Colon (tissue), 2 donors: ENCODE measurements around the gene RPUSD4.
"Not testable (repeated sequence)": the region's sequence is repeated elsewhere in the genome, so short reads cannot be mapped to it uniquely, and the experiment has no call there.

Experiments
- FAIRE-seq: peaks from 2 replicates; lab custom pipeline; 2012; peaks lifted over from hg19 to GRCh38; lab: Jason Lieb, UNC
- donor health status: control.
- donor health status: control.

Gene RPUSD4, protein sequence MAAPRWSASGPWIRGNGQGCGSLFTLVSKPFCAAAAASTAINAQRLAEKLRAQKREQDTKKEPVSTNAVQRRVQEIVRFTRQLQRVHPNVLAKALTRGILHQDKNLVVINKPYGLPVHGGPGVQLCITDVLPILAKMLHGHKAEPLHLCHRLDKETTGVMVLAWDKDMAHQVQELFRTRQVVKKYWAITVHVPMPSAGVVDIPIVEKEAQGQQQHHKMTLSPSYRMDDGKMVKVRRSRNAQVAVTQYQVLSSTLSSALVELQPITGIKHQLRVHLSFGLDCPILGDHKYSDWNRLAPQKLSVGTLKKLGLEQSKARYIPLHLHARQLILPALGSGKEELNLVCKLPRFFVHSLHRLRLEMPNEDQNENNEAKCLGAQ

DNA sequence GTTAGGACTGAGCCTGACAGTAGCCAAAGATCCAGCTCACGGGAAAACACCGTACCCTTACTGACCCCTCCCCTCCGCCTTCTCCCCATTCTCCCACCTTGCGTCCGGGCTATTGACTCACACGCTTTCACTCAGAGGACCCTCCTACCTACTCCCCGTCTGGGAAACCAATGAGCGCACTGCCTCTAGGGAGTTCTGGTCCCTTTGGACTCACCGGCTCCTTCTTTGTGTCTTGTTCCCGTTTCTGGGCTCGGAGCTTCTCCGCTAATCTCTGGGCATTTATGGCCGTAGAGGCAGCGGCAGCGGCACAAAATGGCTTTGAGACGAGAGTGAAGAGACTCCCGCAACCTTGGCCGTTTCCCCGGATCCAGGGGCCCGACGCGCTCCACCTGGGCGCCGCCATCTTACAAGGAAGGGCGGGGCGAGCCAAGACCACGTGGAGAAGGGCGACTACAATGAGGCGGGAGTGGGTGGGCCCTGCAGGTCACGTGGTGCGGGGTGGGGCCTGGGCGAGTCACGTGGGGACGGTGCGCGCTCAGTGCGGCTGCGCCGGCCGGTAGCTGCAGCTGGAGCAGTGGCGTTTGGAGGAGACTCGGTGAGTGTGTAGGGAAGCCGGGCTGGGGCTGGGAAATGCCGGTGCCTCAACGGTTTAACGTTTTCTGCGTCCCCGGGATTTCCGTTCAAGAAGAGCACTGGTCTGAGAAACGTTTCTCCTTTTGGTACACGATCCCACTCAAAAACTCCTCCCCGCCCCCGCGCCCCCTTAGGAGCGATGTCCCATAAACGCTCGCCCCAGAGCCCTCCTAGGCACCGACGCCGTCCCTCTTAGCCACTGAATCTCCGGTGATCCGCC lies at the start of gene RPUSD4, which contains the start of gene FAM118B:
RPUSD4 (minus strand) TSS at position 415 of the 853 bp plus-strand sequence; CDS start at position 403, 12 bp downstream.
FAM118B (plus strand) TSS at position 547 of the 853 bp plus-strand sequence. CDS start 23,220 bp downstream, outside the sequence.
- FAIRE-seq = no peak

DNA sequence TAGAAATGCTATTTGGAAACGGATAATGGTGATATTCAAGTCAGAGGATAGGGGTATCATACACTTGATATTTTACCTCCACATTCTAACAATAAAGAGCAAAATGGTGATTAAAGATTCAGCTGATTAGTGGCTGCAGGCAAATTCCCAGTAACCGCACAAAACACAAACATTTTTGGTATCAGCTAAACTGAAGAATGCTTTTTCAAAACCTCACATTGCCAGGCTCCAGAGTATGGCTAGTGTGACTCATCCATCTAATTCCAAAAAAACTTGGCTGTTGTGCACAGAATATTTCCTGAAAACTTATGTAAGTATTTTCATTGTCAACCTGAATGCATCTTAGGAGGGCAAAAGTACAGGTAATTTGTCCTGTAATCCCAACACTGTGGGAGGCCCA lies 46.3 kb upstream of the RPUSD4 start:
- FAIRE-seq = no peak

DNA sequence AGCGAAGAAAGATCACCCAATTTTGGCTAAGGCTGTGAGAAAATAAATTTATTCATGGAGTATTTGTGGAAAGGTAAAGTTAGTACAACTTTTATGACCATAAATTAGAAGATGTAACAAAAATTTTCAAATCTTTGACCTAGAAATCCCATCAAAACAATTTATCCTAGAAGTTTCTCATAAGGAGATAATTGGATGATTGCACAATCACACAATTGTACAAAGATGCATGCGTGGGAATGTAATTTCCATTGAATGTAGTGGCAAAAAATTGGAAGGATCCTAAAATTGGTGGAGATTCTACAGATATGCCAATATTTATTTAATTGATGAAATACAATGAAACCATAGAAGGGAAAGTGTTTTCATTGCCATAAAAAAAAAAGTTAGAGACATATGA lies 45.7 kb upstream of the RPUSD4 start:
- no peak for FAIRE-seq

DNA sequence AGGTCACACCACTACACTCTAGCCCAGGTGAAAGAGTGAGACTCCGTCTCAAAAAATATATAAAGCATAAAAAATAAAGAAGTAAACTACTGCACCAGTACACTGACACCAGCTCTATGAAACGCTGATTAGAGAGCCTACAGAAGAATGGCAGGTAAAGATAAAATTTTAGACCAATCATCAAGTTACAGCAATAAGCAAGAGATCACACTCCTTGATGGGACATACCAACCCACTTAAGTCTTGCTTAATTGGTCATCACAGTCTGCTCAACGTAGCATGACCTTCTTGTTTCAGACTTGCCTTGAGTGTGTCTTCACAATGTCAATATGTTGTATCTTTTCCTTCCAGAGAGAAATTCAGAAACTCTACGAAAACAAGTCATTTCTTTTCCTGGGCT lies 44.8 kb upstream of the RPUSD4 start:
- no peak for FAIRE-seq

DNA sequence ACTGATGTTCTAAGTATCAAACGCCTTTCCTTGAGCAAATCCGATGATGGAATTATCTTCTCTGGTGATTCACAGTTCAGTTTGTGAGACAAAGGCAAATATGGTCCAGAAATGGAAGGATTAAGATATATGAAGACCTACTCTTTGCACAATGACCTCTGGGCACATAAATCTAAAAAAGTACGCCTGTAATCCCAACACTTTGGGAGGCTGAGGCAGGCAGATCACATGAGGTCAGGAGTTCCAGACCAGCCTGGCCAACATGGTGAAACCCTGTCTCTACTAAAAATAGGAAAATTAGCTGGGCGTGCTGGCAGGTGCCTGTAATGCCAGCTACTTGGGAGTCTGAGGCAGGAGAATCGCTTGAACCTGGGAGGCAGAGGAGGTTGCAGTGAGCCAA lies 44.1 kb upstream of the RPUSD4 start:
- not testable (repeated sequence) for FAIRE-seq

DNA sequence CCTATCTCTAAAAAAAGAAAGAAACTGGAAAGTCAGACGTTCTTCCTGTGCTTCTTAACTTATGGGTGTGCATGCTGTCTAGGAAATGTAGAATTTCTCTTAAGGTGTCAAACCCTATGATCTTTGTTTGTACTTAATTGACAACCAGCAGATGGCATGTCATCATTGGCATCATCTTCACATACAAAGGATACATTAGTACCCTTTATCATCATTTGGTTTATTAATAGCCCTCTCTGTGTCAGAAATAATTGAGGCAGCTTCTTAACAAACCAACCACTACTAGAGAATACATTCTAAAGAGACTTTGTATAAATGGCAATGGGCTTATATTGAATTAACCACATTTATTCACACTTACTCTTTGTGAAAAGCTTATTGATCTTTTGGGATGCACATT lies 43.4 kb upstream of the RPUSD4 start:
- FAIRE-seq = no peak

DNA sequence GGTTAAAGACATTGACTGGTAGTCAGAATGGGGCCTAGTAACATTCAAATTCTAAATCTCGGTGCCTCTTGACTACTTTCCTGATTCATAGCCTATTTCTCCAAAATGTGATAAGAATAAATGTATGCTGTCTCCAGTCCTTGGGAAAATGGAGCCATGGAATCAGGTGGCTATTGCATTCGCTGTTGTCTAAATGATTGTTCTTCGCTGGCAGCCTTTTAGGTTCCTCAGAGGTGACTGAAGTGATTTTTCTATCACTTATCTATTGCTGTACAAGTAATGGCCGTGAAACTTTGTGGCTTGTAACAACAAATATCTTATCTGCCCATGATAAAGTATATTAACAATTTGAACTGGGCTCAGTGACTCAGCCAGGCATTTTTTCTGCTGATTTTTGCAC lies 41.8 kb upstream of the RPUSD4 start:
- no peak for FAIRE-seq

DNA sequence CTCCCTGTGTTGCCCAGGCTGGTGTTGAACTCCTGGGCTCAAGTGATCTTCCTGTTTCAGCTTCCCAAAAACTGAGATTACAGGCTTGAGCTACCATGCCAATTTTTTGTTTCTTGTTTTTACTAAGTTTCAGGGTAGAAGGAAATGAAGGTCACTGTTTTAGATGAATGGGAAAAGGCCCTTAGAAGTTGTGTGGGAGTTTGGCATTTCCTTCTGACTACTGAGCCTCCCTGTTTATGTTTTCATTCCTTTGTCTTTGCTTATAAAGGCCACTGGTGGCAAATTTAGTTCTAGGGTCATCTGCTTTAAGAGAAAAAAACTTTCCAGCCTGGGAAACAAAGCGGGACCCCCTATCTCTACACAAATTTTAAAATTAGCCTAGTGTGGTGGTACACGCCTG lies 35.2 kb upstream of the RPUSD4 start:
- no peak for FAIRE-seq

DNA sequence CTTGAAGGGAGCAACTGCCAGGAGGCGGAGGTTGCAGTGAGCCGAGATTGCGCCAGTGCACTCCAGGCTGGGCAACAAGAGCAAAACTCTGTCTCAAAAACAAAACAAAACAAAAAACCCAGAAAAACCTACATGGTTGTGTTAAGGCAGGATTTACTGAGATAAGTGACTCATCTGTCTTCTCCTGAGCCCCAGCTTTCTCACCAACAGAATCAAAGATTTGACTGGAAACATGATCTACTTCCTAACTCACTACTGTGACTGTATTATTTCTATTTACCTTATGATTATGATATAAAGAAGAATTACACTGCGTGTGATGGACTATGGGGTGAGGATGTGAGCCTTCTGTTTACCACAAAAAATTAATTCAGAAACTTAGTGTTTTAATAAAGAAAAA lies 21.9 kb upstream of the RPUSD4 start:
- FAIRE-seq = no peak

DNA sequence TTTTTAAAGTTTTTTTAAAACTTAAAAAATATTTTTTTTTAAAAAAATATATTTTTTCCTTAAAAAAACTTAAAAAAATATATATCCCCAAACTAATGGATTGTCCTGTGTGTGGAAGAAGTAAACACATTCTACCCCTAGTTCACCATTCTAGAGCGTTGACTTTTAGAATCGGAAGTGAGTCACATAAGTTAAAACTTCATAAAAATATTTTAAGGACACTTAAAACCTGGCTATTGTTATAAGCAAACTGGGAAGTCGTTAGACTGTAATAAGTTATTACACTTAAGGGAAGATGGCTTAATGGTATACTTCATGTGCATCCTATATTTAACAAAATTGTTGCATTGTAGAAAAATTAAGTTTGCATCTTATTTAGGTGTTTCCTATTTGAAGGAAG lies 21.2 kb upstream of the RPUSD4 start:
- FAIRE-seq = no peak

DNA sequence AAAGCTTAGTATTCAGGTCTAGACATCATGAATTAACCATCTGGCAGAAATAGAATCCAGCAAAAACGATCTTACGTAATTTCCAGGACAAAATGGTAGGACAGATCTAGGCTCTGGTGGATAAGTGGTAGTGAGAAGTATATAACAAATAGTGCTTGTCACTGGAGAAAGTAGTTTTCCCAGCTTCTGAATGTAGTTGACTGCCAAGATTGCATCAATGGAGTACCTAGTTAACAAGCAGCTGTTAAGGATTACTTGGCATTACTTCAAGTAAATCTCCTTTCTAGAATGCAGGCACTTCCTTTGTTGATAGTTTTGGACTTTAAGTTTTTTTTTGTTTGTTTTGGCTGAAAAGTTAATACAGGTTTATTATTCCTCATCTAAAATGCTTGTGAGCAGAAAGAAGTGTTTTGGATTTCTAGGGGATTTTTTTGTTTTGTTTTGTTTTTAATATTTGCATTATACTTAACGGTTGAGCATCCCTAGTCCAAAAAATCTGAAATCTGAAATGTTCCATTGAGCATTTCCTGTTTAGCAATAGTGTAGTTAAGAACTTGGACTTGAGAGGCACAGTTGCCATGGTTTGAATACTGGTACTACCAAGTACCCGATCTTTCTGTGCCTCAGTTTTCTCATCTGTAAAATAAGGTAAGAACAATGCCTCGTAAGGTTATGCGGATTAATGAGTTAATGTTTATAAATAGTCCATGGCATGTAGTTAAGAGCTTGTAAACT lies 20.4 kb upstream of the RPUSD4 start:
- FAIRE-seq = no peak

DNA sequence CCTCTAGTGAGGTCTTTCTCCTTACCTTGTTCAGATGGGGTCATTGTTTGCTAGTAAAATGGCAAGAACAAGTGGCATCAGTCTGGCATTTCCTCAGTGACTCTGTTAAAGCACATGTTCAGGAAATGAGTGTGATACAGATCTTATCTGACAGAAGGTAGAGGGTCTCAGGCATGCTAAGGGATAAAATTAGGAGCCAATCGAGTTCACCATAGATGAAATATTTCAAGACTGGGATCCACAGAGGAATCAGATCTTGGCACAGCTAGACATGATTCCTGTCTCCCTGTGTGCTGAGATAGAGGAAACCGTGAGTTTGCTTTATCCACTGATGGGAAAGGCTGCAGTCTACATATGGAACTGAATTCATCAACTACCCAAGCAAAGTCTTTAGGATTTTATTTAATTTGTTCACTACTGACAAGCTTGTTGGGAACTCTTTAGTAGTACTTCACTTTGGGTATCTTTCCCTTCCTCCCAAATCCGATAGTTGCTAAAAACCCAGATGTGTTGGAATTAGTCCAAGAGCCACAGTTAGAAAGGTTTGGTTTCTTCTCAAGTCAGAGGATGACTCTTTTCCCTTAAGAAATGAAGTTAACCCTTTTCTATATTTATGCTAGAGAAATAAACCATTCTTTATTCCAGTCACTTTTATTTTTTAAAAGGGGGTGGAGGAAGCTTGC lies 18.5 kb upstream of the RPUSD4 start:
- no peak for FAIRE-seq

DNA sequence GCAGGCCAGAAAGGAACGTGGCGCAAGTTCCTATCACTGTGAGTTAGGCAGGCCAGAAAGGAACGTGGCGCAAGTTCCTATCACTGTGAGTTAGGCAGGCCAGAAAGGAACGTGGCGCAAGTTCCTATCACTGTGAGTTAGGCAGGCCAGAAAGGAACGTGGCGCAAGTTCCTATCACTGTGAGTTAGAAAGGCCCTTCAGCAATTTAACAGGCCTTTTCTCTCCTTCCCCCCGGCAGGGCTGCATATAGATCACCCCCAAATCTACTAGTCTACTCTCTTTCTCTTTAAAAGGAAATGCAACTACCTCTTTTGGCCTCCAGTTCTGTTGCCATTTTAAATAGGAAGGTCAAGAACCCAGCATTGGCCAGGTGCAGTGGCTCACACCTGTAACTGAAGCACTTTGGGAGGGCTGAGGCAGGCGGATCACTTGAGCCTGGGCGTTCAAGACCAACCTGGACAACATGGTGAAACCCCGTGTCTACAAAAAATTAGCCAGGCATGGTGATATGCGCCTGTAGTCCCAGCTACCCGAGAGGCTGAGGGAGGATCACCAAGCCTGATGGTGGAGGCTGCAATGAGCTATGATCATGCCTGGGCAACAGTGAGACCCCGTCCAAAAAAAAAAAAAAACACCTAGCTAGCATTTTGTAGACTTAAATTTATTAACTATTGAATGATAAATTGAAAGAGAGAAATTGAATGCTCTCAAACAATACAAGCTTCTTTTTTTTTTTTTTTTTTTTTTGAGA lies 15.1 kb upstream of the RPUSD4 start:
- no peak for FAIRE-seq

DNA sequence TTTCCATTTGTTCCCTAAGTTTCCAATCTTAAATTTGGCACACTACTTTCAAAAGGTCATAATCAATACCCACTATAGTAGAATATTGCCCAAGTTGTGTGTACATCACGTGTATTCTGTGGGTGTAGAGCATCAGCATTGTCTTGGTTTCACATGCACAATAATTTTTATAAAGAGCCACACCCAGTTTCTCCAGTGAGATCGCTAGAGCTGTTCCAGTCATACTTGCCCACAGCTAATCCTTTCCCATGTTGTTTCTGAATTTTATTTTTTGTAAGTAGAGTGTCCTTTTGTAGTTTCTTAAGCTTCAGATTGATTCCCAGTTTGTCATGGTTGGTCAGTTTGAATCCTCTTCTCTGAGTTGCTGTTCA lies 13.8 kb upstream of the RPUSD4 start:
- FAIRE-seq = no peak

DNA sequence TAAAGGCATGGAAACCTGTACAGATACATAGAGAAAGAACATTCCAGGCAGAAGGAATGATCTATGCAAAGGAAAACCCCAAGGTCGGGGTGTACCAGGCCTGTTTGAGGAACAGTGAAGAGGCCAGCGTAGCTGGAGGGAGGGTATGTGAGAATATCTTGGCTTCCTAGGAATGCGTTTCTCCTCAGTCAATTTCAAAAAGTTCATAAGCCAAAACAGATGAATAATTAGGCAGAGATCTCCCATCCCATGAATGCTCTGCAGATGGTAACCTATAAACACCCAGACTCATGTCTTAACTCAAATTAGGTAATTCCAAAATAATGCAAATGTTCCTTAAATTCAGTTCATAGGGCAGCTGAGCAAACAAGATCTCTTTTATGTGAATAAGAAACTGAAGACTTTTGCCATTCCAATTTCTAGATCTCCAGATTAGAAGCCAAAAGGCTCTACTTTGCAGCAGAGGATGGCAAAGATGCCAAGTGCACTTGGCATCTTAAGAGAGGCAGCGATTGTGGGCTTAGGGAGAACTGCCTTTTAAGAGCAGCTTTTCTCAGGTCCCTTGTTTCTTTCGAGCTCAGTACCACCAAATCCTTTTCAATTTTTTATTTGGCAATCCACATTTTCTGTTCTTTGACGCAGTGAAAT lies 13.3 kb upstream of the RPUSD4 start:
- no peak for FAIRE-seq

DNA sequence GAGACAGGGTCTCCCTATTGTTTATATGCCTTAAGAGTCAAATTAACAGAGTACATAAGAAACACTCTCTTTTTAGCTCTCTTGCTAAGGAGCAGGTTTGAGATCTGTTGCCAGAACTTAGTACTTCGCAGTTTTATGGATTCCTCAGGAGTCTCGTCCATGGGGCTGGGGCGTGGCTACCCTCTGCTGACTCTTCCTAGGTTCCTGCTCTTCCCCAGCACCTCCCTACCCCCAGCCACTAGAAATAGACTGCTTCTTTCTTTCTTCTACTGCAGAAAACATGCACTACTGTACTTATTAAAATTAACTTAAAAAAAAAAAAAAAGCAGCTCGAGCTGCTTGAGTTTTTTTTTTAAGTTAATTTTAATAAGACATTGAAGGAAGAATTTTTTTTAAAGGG lies 8.1 kb upstream of the RPUSD4 start:
- no peak for FAIRE-seq

DNA sequence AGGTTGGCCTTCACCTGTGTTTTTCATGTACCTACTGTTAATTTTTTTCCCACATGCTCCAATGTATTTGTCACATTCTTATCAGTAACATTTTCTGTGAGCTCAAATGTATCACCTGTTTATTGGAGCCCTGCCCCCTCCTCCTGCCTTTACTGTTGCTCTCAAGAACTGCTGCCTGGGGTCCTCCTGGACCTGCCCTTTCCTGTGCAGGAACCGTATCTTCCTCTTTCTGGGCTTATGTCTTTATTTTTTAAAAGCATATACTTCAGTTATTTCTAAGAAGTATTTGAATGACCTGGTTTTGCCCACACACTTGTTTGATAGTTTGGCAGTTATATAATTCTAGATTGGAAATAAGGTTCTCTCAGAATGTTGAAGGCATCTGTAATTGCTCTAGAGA lies 6.0 kb upstream of the RPUSD4 start:
- no peak for FAIRE-seq

DNA sequence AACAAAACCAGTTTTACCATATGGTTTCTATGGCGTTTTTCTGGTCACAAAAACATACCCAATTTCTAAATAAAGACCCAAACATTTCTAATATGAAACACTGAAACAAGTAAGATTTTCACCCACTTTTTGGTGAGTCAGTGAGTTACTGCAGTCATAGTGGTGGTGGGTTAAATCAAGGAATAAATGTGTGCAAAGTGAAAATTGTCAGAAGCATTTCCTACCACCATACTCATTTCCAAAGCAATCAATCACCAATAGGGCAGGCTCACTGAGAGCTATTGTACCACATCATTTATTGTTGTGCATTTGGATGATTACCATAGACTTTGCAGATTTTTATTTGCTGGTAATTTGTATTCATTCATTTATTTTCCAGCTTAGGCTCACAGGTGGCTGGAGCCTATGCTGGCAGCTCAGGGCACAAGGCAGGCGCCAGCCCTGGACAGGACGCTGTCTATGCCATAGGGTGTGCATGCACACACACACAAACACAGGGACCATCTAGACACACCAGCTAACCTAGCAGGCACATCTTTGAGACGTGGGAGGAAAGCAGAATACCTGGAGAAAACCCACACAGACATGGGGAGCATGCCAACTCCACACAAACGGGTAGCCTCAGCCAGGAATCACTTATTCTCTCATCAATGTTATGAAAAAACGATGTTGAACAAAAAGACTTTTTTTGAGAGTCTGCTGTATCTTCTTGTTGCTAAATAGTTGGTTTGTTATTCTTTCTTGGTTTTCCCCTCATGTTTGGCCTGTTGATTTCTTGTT lies 5.3 kb upstream of the RPUSD4 start:
- no peak for FAIRE-seq

DNA sequence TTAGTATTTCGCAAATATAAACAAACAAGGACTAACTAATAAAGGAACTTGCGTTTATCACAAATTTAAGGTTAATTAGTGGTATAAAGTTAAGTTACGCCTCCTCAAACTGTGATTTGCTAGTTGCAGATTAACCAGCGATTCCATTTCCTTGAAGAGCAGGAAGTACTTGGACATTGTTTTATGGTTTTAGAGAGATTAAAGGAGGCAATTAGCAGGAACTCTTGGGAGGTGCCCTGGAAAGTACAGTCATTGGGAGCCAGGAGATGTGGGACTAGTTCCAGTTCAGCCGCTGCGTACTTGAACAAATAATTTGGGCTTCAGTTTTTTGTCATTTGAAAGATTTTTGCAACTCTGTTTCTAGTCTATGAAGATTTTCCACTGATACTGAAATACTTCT lies 3.4 kb upstream of the RPUSD4 start:
- FAIRE-seq = peak; percentile 62

DNA sequence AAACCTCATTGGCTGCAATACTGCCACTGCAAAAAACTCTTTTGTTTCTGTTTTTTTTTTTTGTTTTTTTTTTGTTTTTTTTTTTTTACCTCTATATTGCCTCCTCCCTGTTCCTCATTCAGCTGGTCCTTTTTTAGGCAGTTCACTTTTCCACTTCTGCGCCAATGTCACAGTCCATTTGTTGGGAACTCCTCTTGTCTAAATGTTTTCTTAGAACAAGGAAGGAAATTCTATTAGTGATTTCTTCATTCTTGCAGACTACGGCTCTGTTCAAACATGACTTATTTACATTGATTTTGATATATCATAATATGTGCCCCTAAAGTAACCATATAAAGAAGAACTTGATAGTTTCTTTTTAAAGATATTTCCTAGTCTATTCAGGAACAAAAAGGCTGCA lies 3.0 kb upstream of the RPUSD4 start:
- no peak for FAIRE-seq
